B cell (primary cell): ENCODE results near the gene LAMA2. TPM values are rescaled to one million over a fixed set of nuclear protein-coding genes. Genes with fewer than 3 reads are reported as not detected.

Experiments used
- ATAC-seq: fragments of 200-7000 bp; cut with Tn5 transposase; one replicate; pipeline ENCODE4 v1.10.0; 2021; ENCODE audit warnings: low read depth, mild to moderate bottlenecking, moderate number of reproducible peaks, moderate library complexity
- CTCF ChIA-PET: fragments of 350-600 bp; sonication (Branson Sonifier 250); formaldehyde crosslinking; loops from one replicate; lab custom pipeline; 2021; ENCODE audit warnings: antibody characterized with exemption, inconsistent platforms; lab: Charles Lee
- POLR2A ChIA-PET: fragments of 350-600 bp; sonication (Branson Sonifier 250); formaldehyde crosslinking; loops from one replicate; lab custom pipeline; 2021; ENCODE audit warnings: antibody characterized with exemption; lab: Charles Lee
- DNase-seq: peaks from one replicate; pipeline ENCODE4 v3.0.0; 2013
- H2AFZ ChIP-seq: 2 replicates; pipeline ENCODE4 v1.6.1; 2012; ENCODE audit warnings: mild to moderate bottlenecking, low read depth, low read length; ENCODE audit not compliant: insufficient read depth, poor library complexity, severe bottlenecking
- H3K27ac ChIP-seq, 2 donors: 1 replicate in 1 of 2; 2 replicates in 1 of 2; pipeline ENCODE4 v1.5.1; 2012 to 2013; ENCODE audit warnings: low read length in 2 of 2, mild to moderate bottlenecking in 2 of 2, moderate library complexity in 1 of 2
- H3K27me3 ChIP-seq, 4 experiments: fragments of 200-600 bp in 1 of 4; sonication (generic) in 1 of 4; replicated peaks in 1 of 4; 1 replicate in 2 of 4; 2 replicates in 2 of 4; pipeline versions ENCODE4 v1.6.1 to v1.7.0; 2013 to 2016; ENCODE audit warnings: low read length in 3 of 4, mild to moderate bottlenecking in 2 of 4, mixed read lengths in 1 of 4, moderate library complexity in 1 of 4; ENCODE audit not compliant: insufficient read depth in 4 of 4, control insufficient read depth in 3 of 4; ENCODE audit errors: control extremely low read depth in 1 of 4
- H3K36me3 ChIP-seq, 2 experiments: replicated peaks in 1 of 2; 1 replicate in 1 of 2; 2 replicates in 1 of 2; pipeline versions ENCODE4 v1.6.1 to v1.7.1; 2013; ENCODE audit warnings: low read length in 1 of 2; ENCODE audit not compliant: insufficient read depth in 2 of 2, control insufficient read depth in 1 of 2; ENCODE audit errors: control extremely low read depth in 1 of 2, extremely low read depth in 1 of 2
- H3K4me1 ChIP-seq, 2 donors: fragments of 200-600 bp in 1 of 2; sonication (generic) in 1 of 2; 1 replicate in 1 of 2; 2 replicates in 1 of 2; pipeline versions ENCODE4 v1.5.1 to v1.6.1; 2013 to 2017; ENCODE audit warnings: low read length in 2 of 2; ENCODE audit not compliant: control insufficient read depth in 2 of 2, insufficient read depth in 2 of 2
- H3K4me2 ChIP-seq: replicated peaks from 2 replicates; pipeline ENCODE3; 2012; ENCODE audit warnings: mild to moderate bottlenecking, low read depth, low read length; ENCODE audit not compliant: poor library complexity, severe bottlenecking
- H3K4me3 ChIP-seq, 5 experiments: fragments of 200-600 bp in 1 of 5; sonication (generic) in 1 of 5; 1 replicate in 3 of 5; 2 replicates in 2 of 5; pipeline versions ENCODE4 v1.5.1 to v1.7.0; 2011 to 2016; ENCODE audit warnings: low read length in 4 of 5, mild to moderate bottlenecking in 4 of 5, low read depth in 2 of 5, control low read depth in 1 of 5, moderate library complexity in 1 of 5; ENCODE audit not compliant: insufficient read depth in 1 of 5; ENCODE audit errors: control extremely low read depth in 1 of 5, extremely low read depth in 1 of 5
- H3K79me2 ChIP-seq: fragments of 200-600 bp; sonication (generic); one replicate; pipeline ENCODE4 v1.6.0; 2016; ENCODE audit warnings: low read length; ENCODE audit not compliant: control insufficient read depth, insufficient read depth
- H3K9ac ChIP-seq: fragments of 200-600 bp; sonication (generic); 2 replicates; pipeline ENCODE4 v1.6.1; 2017; ENCODE audit warnings: mild to moderate bottlenecking, low read length, moderate library complexity
- H3K9me3 ChIP-seq, 3 donors: one replicate each; pipeline versions ENCODE4 v1.6.1 to v1.7.1; 2013; ENCODE audit warnings: low read length in 2 of 3; ENCODE audit not compliant: control insufficient read depth in 2 of 3, insufficient read depth in 1 of 3; ENCODE audit errors: control extremely low read depth in 1 of 3
- H4K20me1 ChIP-seq: 2 replicates; pipeline ENCODE4 v1.6.0; 2012; ENCODE audit warnings: mild to moderate bottlenecking, low read length; ENCODE audit not compliant: insufficient read depth, control insufficient read depth, poor library complexity, severe bottlenecking
- H3K27ac Mint-ChIP-seq: one replicate; pipeline ENCODE4 v1.8.0; 2021; ENCODE audit warnings: mixed read lengths
- H3K27me3 Mint-ChIP-seq: one replicate; pipeline ENCODE4 v1.8.0; 2021; ENCODE audit warnings: mixed read lengths
- H3K4me1 Mint-ChIP-seq: one replicate; pipeline ENCODE4 v1.8.0; 2021; ENCODE audit warnings: mixed read lengths
- H3K4me3 Mint-ChIP-seq: one replicate; pipeline ENCODE4 v1.8.0; 2021; ENCODE audit warnings: mixed read lengths
- H3K9me3 Mint-ChIP-seq: one replicate; pipeline ENCODE4 v1.8.0; 2022; ENCODE audit warnings: mixed read lengths; ENCODE audit not compliant: insufficient read depth
- CTCF ChIP-seq: fragments of 200-600 bp; IDR thresholded peaks from one replicate; pipeline ENCODE4 v1.8.0; 2022; ENCODE audit warnings: antibody characterized with exemption, mild to moderate bottlenecking
- EZH2 ChIP-seq: IDR thresholded peaks from 2 replicates; pipeline ENCODE4 v1.6.1; 2012; ENCODE audit warnings: borderline replicate concordance, low read depth, mild to moderate bottlenecking, moderate library complexity, low read length; ENCODE audit not compliant: insufficient read depth, poor library complexity, severe bottlenecking
- WGBS: methylation state at CpG from one replicate; pipeline ENCODE4 v1.1.5; 2013; ENCODE audit warnings: missing lambda C conversion rate; ENCODE audit not compliant: insufficient coverage; 5-methylcytosine and 5-hydroxymethylcytosine counted together
- intact Hi-C: fragments of 100-400 bp; cut with micrococcal nuclease; formaldehyde crosslinking; loops from one replicate; pipeline ENCODE4 v1.10.0; 2022
- polyA plus RNA-seq: library from polyadenylated mRNA; depleted of rRNA; stranded (reverse); fragments of >200 nt; gene quantifications from 2 replicates; pipeline ENCODE4 v1.2.3, GENCODE V29; 2012
- total RNA-seq, 2 donors: library from RNA; stranded (reverse); fragments of 120-200 nt in 1 of 2; gene quantifications; 1 replicate in 1 of 2; 2 replicates in 1 of 2; pipeline versions ENCODE4 v1.2.3 to v1.2.4, GENCODE V29; 2013 to 2022

LAMA2 gene
- total and polyA plus RNA-seq, 2 donors (not counting 1 experiment from before 2014, with no cell fraction given) = 0.16 TPM; not detected in 1

- Mint-ChIP-seq H3K27ac (no peak overlapping the region), H3K27me3 (peaks cover 8% of the 10 kb centered on the region), H3K4me3 (no peak overlapping the region), H3K9me3 (no peaks in the 10 kb centered on the region), H3K4me1 (peaks cover 12% of the 10 kb centered on the region)
- H2AFZ ChIP-seq = no peak overlapping the region
- H3K27me3 ChIP-seq = no peaks in the 10 kb centered on the region
- H4K20me1 ChIP-seq = no peaks in the 10 kb centered on the region
- peaks cover 9 to 15% of the 10 kb centered on the region in 2 donors for H3K4me1 ChIP-seq
- no peak overlapping the region for H3K9ac ChIP-seq
- ChIA-PET CTCF (interaction anchor here (1.2 kb wide), 2 partner anchors 12 to 14 kb away, joined by 3 to 4 read pairs; no protein-coding TSS in a partner anchor), POLR2A (no interaction called here)
- H3K4me3 ChIP-seq = no peak overlapping the region
- WGBS = no CpG with 5 or more reads among the region's 2 CpGs
- no peaks in the 10 kb centered on the region for H3K79me2 ChIP-seq
- H3K27ac ChIP-seq = no peak overlapping the region
- H3K9me3 ChIP-seq = no peaks in the 10 kb centered on the region
- ATAC-seq (no peak), DNase-seq (no peak)
- intact Hi-C loops = no loop called here
- H3K4me2 ChIP-seq = no peak overlapping the region
- no peaks in the 10 kb centered on the region for H3K36me3 ChIP-seq
- TF ChIP-seq EZH2 (no peak), CTCF (no peak)
Measured at GRCh38 chr6:129485746-129486145, 602.8 kb downstream of the LAMA2 start.

- POLR2A ChIA-PET = no interaction called here
- H3K36me3 ChIP-seq = no peaks in the 10 kb centered on the region
- Mint-ChIP-seq H3K9me3 (no peaks in the 10 kb centered on the region), H3K4me3 (no peak overlapping the region), H3K27me3 (peaks cover 3% of the 10 kb centered on the region), H3K4me1 (peaks cover 18% of the 10 kb centered on the region), H3K27ac (no peak overlapping the region)
- intact Hi-C loops = no loop called here
- no peak for DNase-seq
- H4K20me1 ChIP-seq = no peaks in the 10 kb centered on the region
- H3K4me3 ChIP-seq = no peak overlapping the region
- H3K27ac ChIP-seq = no peak overlapping the region
- H3K4me1 ChIP-seq = peaks cover 15 to 21% of the 10 kb centered on the region in 2 donors
- H3K4me2 ChIP-seq = no peak overlapping the region
- no peaks in the 10 kb centered on the region for H3K79me2 ChIP-seq
- no peak overlapping the region for H2AFZ ChIP-seq
- H3K27me3 ChIP-seq = no peaks in the 10 kb centered on the region
- H3K9ac ChIP-seq = no peak overlapping the region
- CTCF ChIA-PET = interaction anchor here (1.2 kb wide), 1 partner anchor 13 kb away, joined by 4 read pairs; no protein-coding TSS in a partner anchor
- no peaks in the 10 kb centered on the region for H3K9me3 ChIP-seq
- 91% methylated on average over 4 of the region's 8 CpGs for WGBS
- TF ChIP-seq EZH2 (no peak), CTCF (no peak)
- no peak for ATAC-seq
Measured at GRCh38 chr6:129486327-129486726, 603.4 kb downstream of the LAMA2 start.
